C4-2B (cell line): Measurements from ENCODE around the gene ARHGAP1.

Experiments
- ZFX ChIP-seq: fragments of 450-650 bp; IDR thresholded peaks from 2 replicates; pipeline ENCODE4 v1.6.1; 2017
- TF ChIP-seq, protein P1 (sequence below): fragments of 450-650 bp; conservative IDR thresholded peaks from 2 replicates; pipeline ENCODE4 v1.5.1; 2017; ENCODE audit warnings: mild to moderate bottlenecking

- TF ChIP-seq, protein P1, sequence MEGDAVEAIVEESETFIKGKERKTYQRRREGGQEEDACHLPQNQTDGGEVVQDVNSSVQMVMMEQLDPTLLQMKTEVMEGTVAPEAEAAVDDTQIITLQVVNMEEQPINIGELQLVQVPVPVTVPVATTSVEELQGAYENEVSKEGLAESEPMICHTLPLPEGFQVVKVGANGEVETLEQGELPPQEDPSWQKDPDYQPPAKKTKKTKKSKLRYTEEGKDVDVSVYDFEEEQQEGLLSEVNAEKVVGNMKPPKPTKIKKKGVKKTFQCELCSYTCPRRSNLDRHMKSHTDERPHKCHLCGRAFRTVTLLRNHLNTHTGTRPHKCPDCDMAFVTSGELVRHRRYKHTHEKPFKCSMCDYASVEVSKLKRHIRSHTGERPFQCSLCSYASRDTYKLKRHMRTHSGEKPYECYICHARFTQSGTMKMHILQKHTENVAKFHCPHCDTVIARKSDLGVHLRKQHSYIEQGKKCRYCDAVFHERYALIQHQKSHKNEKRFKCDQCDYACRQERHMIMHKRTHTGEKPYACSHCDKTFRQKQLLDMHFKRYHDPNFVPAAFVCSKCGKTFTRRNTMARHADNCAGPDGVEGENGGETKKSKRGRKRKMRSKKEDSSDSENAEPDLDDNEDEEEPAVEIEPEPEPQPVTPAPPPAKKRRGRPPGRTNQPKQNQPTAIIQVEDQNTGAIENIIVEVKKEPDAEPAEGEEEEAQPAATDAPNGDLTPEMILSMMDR, result no peak
- TF ChIP-seq ZFX, result no peak
These were observed 38.5 kb upstream of the ARHGAP1 start for GRCh38 chr11:46738887-46739286.
